SU-DHL-6 (cell line): ENCODE measurements around the gene NXNL1.
"Not testable (repeated sequence)": the region's sequence is repeated elsewhere in the genome, so short reads cannot be mapped to it uniquely, and the experiment has no call there.

Experiments
- H2AFZ ChIP-seq: fragments of 200-600 bp; sonication (generic); 2 replicates; pipeline ENCODE4 v1.6.1; 2014; ENCODE audit warnings: low read depth, mild to moderate bottlenecking, moderate library complexity, mixed read lengths, antibody characterized with exemption, low read length; ENCODE audit not compliant: severe bottlenecking
- H3F3A ChIP-seq: fragments of 200-600 bp; shearing (Covaris generic); 2 replicates; pipeline ENCODE4 v1.6.0; 2016; ENCODE audit warnings: antibody characterized with exemption, mild to moderate bottlenecking; ENCODE audit not compliant: insufficient read depth
- H3K27ac ChIP-seq: fragments of 200-600 bp; sonication (generic); 2 replicates; pipeline ENCODE4 v1.5.1; 2016; ENCODE audit warnings: low read depth, mild to moderate bottlenecking, low read length, moderate library complexity, mixed read lengths
- H3K27me3 ChIP-seq: fragments of 200-600 bp; sonication (generic), shearing (Covaris generic); 2 replicates; pipeline ENCODE4 v1.6.0; 2014; ENCODE audit warnings: mild to moderate bottlenecking, low read length
- H3K36me3 ChIP-seq: fragments of 200-600 bp; sonication (generic); 2 replicates; pipeline ENCODE4 v1.6.1; 2014; ENCODE audit warnings: mild to moderate bottlenecking, low read length, mixed read lengths
- H3K4me2 ChIP-seq: fragments of 300-600, 200-600 bp; shearing (Covaris generic), sonication (generic); 2 replicates; pipeline ENCODE4 v1.6.0; 2014; ENCODE audit warnings: low read length, low read depth, mild to moderate bottlenecking; ENCODE audit not compliant: poor library complexity, severe bottlenecking
- H3K4me3 ChIP-seq: fragments of 200-600 bp; sonication (generic); 2 replicates; pipeline ENCODE4 v1.5.1; 2014; ENCODE audit warnings: antibody characterized with exemption, low read length, mild to moderate bottlenecking, mixed read lengths; ENCODE audit not compliant: insufficient read depth, poor library complexity, severe bottlenecking
- H3K79me2 ChIP-seq: fragments of 200-600 bp; sonication (generic); 2 replicates; pipeline ENCODE4 v1.6.1; 2014; ENCODE audit warnings: mild to moderate bottlenecking, low read length, moderate library complexity; ENCODE audit not compliant: insufficient read depth
- H3K9ac ChIP-seq: fragments of 200-600 bp; sonication (generic); 2 replicates; pipeline ENCODE4 v1.7.0; 2014; ENCODE audit warnings: mild to moderate bottlenecking, low read length
- H3K9me2 ChIP-seq: fragments of 200-600 bp; sonication (generic); replicated peaks from 2 replicates; pipeline ENCODE4 v1.6.1; 2014; ENCODE audit warnings: low read length; ENCODE audit not compliant: insufficient read depth
- H3K9me3 ChIP-seq: fragments of 200-600 bp; sonication (generic); 2 replicates; pipeline ENCODE4 v1.6.1; 2014; ENCODE audit warnings: low read length, mixed read lengths; ENCODE audit not compliant: insufficient read depth
- H4K20me1 ChIP-seq: fragments of 200-600 bp; sonication (generic); 2 replicates; pipeline ENCODE4 v1.6.1; 2014; ENCODE audit warnings: low read depth, mild to moderate bottlenecking, antibody characterized with exemption, low read length, moderate library complexity, mixed read lengths
- EZH2phosphoT487 ChIP-seq: fragments of 200-600 bp; sonication (generic), shearing (Covaris generic); conservative IDR thresholded peaks from 2 replicates; pipeline ENCODE4 v1.6.1; 2018; ENCODE audit warnings: mild to moderate bottlenecking, antibody characterized with exemption, low read length, moderate library complexity, mixed read lengths
- TF ChIP-seq, protein P1 (sequence below): fragments of 200-600 bp; sonication (generic); IDR thresholded peaks from one replicate; pipeline ENCODE4 v1.5.1; 2017; ENCODE audit warnings: antibody characterized with exemption, mild to moderate bottlenecking, low read length, moderate library complexity; ENCODE audit not compliant: insufficient read depth, poor library complexity, severe bottlenecking

Gene NXNL1

GRCh38 chr19:17481986-17482385 is 21.3 kb upstream of the NXNL1 start:
- Histone ChIP-seq H4K20me1 (no peaks in the 10 kb centered on the region), H3K9me2 (no peaks in the 10 kb centered on the region), H2AFZ (no peak overlapping the region), H3K9me3 (no peaks in the 10 kb centered on the region), H3K9ac (no peak overlapping the region), H3K27me3 (no peaks in the 10 kb centered on the region), H3K27ac (no peak overlapping the region), H3K4me3 (no peak overlapping the region), H3K36me3 (no peaks in the 10 kb centered on the region), H3K4me2 (no peak overlapping the region), H3F3A (no peaks in the 10 kb centered on the region), H3K79me2 (no peaks in the 10 kb centered on the region)
- TF ChIP-seq, protein P1, sequence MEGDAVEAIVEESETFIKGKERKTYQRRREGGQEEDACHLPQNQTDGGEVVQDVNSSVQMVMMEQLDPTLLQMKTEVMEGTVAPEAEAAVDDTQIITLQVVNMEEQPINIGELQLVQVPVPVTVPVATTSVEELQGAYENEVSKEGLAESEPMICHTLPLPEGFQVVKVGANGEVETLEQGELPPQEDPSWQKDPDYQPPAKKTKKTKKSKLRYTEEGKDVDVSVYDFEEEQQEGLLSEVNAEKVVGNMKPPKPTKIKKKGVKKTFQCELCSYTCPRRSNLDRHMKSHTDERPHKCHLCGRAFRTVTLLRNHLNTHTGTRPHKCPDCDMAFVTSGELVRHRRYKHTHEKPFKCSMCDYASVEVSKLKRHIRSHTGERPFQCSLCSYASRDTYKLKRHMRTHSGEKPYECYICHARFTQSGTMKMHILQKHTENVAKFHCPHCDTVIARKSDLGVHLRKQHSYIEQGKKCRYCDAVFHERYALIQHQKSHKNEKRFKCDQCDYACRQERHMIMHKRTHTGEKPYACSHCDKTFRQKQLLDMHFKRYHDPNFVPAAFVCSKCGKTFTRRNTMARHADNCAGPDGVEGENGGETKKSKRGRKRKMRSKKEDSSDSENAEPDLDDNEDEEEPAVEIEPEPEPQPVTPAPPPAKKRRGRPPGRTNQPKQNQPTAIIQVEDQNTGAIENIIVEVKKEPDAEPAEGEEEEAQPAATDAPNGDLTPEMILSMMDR = no peak
- TF ChIP-seq EZH2phosphoT487 = no peak

- Histone ChIP-seq H4K20me1 (no peaks in the 10 kb centered on the region), H3K27me3 (no peaks in the 10 kb centered on the region), H3K79me2 (no peaks in the 10 kb centered on the region), H3K9me2 (no peaks in the 10 kb centered on the region), H3K27ac (no peak overlapping the region), H3K4me2 (no peak overlapping the region), H3K9ac (no peak overlapping the region), H3K4me3 (no peak overlapping the region), H3F3A (no peaks in the 10 kb centered on the region), H3K9me3 (no peaks in the 10 kb centered on the region), H3K36me3 (no peaks in the 10 kb centered on the region), H2AFZ (no peak overlapping the region)
- TF ChIP-seq EZH2phosphoT487 = no peak
- TF ChIP-seq, protein P1 = no peak
Measured at GRCh38 chr19:17479325-17479791, 18.6 kb upstream of the NXNL1 start.

DNA sequence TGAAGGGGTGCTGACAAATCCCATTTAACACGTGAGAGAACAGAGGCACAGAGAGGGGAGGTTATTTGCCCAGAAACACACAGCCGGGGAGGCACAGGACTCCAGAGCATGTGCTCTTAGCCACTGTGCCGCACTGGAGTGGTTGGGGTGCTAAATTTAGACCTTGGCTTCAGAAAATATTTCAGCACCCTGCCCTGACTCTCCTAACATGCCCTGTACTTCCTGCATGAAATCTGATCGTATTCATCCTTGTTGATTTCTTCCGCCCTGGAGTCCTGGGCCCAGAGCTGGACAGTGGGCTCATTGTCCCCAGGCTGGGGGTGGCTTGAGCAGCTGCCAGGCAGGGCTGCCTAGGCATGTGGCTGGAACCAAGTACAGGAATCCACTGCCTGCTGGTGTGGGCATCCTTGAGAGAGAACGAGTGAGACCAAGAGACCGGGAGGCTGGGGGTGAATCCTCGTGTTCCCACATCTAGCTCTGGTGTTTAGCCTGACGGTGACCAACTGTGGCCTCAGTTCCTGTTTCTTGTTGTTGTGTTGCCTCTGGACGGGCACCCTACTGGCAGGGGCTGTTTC is 14.9 kb upstream of the NXNL1 start:
- Histone ChIP-seq H3K27ac (no peak overlapping the region), H3K79me2 (no peaks in the 10 kb centered on the region), H3K9me3 (no peaks in the 10 kb centered on the region)

GRCh38 chr19:17475011-17475540 is 14.3 kb upstream of the NXNL1 start:
- H3K27ac ChIP-seq, H3K4me2 ChIP-seq: not testable (repeated sequence)

More for the DNA sequence above, 14.9 kb upstream of the NXNL1 start:
- H3K9ac ChIP-seq = no peak overlapping the region
- H3K36me3 ChIP-seq = no peaks in the 10 kb centered on the region
- H2AFZ ChIP-seq = no peak overlapping the region
- H4K20me1 ChIP-seq = no peaks in the 10 kb centered on the region
- no peaks in the 10 kb centered on the region for H3F3A ChIP-seq
- TF ChIP-seq, protein P1 = no peak
- TF ChIP-seq EZH2phosphoT487 = no peak
- H3K27me3 ChIP-seq = no peaks in the 10 kb centered on the region
- no peak overlapping the region for H3K4me3 ChIP-seq
- no peak overlapping the region for H3K4me2 ChIP-seq
- H3K9me2 ChIP-seq = no peaks in the 10 kb centered on the region

More at GRCh38 chr19:17475011-17475540, 14.3 kb upstream of the NXNL1 start:
- H2AFZ ChIP-seq, H4K20me1 ChIP-seq, H3K9ac ChIP-seq, H3K36me3 ChIP-seq, H3F3A ChIP-seq, H3K79me2 ChIP-seq, H3K9me2 ChIP-seq, H3K4me3 ChIP-seq, H3K27me3 ChIP-seq, H3K9me3 ChIP-seq: not testable (repeated sequence)
